SU-DHL-6 (cell line): ENCODE data around the gene POLR3H.

Experiments
- H2AFZ ChIP-seq: fragments of 200-600 bp; sonication (generic); 2 replicates; pipeline ENCODE4 v1.6.1; 2014; ENCODE audit warnings: low read depth, mild to moderate bottlenecking, moderate library complexity, mixed read lengths, antibody characterized with exemption, low read length; ENCODE audit not compliant: severe bottlenecking
- H3F3A ChIP-seq: fragments of 200-600 bp; shearing (Covaris generic); 2 replicates; pipeline ENCODE4 v1.6.0; 2016; ENCODE audit warnings: antibody characterized with exemption, mild to moderate bottlenecking; ENCODE audit not compliant: insufficient read depth
- H3K27ac ChIP-seq: fragments of 200-600 bp; sonication (generic); 2 replicates; pipeline ENCODE4 v1.5.1; 2016; ENCODE audit warnings: low read depth, mild to moderate bottlenecking, low read length, moderate library complexity, mixed read lengths
- H3K27me3 ChIP-seq: fragments of 200-600 bp; sonication (generic), shearing (Covaris generic); 2 replicates; pipeline ENCODE4 v1.6.0; 2014; ENCODE audit warnings: mild to moderate bottlenecking, low read length
- H3K36me3 ChIP-seq: fragments of 200-600 bp; sonication (generic); 2 replicates; pipeline ENCODE4 v1.6.1; 2014; ENCODE audit warnings: mild to moderate bottlenecking, low read length, mixed read lengths
- H3K4me2 ChIP-seq: fragments of 300-600, 200-600 bp; shearing (Covaris generic), sonication (generic); 2 replicates; pipeline ENCODE4 v1.6.0; 2014; ENCODE audit warnings: low read length, low read depth, mild to moderate bottlenecking; ENCODE audit not compliant: poor library complexity, severe bottlenecking
- H3K4me3 ChIP-seq: fragments of 200-600 bp; sonication (generic); 2 replicates; pipeline ENCODE4 v1.5.1; 2014; ENCODE audit warnings: antibody characterized with exemption, low read length, mild to moderate bottlenecking, mixed read lengths; ENCODE audit not compliant: insufficient read depth, poor library complexity, severe bottlenecking
- H3K79me2 ChIP-seq: fragments of 200-600 bp; sonication (generic); 2 replicates; pipeline ENCODE4 v1.6.1; 2014; ENCODE audit warnings: mild to moderate bottlenecking, low read length, moderate library complexity; ENCODE audit not compliant: insufficient read depth
- H3K9ac ChIP-seq: fragments of 200-600 bp; sonication (generic); 2 replicates; pipeline ENCODE4 v1.7.0; 2014; ENCODE audit warnings: mild to moderate bottlenecking, low read length
- H3K9me2 ChIP-seq: fragments of 200-600 bp; sonication (generic); replicated peaks from 2 replicates; pipeline ENCODE4 v1.6.1; 2014; ENCODE audit warnings: low read length; ENCODE audit not compliant: insufficient read depth
- H3K9me3 ChIP-seq: fragments of 200-600 bp; sonication (generic); 2 replicates; pipeline ENCODE4 v1.6.1; 2014; ENCODE audit warnings: low read length, mixed read lengths; ENCODE audit not compliant: insufficient read depth
- H4K20me1 ChIP-seq: fragments of 200-600 bp; sonication (generic); 2 replicates; pipeline ENCODE4 v1.6.1; 2014; ENCODE audit warnings: low read depth, mild to moderate bottlenecking, antibody characterized with exemption, low read length, moderate library complexity, mixed read lengths
- EZH2phosphoT487 ChIP-seq: fragments of 200-600 bp; sonication (generic), shearing (Covaris generic); conservative IDR thresholded peaks from 2 replicates; pipeline ENCODE4 v1.6.1; 2018; ENCODE audit warnings: mild to moderate bottlenecking, antibody characterized with exemption, low read length, moderate library complexity, mixed read lengths
- TF ChIP-seq, protein P1 (sequence below): fragments of 200-600 bp; sonication (generic); IDR thresholded peaks from one replicate; pipeline ENCODE4 v1.5.1; 2017; ENCODE audit warnings: antibody characterized with exemption, mild to moderate bottlenecking, low read length, moderate library complexity; ENCODE audit not compliant: insufficient read depth, poor library complexity, severe bottlenecking

Gene POLR3H

DNA sequence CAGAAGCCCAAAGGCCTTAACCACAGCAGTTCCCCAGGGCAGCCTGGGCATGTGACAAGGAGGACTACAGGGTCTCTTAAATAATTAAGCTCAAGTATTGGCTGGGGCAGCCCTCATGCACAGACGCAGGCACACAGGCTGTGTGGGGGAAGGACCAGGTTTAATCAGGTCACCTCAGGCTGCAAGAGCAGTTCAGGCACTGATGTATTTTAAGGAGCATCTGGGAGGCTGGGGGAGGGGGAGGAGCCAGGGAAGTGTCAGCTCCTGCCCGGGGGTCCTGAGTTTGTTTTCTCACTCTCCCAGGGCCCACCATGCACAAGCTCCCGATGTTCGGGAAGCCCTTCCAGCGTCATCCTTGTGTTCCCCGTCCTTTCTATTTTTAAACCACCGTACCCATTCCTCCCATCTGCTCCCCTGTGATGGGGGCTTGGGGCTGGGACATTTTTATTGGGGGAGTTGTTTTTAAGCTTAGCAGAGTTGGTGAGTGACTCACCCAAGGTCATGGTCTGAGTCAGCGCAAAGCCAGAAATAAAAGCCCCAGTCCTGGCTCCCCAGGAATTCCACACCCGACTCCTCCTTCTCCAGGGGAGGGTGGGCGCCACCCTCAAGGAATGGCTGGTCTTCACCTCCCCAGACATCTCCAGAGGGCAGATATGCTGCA, 18.9 kb upstream of the POLR3H start:
- no peaks in the 10 kb centered on the region for H3K79me2 ChIP-seq
- TF ChIP-seq, protein P1, sequence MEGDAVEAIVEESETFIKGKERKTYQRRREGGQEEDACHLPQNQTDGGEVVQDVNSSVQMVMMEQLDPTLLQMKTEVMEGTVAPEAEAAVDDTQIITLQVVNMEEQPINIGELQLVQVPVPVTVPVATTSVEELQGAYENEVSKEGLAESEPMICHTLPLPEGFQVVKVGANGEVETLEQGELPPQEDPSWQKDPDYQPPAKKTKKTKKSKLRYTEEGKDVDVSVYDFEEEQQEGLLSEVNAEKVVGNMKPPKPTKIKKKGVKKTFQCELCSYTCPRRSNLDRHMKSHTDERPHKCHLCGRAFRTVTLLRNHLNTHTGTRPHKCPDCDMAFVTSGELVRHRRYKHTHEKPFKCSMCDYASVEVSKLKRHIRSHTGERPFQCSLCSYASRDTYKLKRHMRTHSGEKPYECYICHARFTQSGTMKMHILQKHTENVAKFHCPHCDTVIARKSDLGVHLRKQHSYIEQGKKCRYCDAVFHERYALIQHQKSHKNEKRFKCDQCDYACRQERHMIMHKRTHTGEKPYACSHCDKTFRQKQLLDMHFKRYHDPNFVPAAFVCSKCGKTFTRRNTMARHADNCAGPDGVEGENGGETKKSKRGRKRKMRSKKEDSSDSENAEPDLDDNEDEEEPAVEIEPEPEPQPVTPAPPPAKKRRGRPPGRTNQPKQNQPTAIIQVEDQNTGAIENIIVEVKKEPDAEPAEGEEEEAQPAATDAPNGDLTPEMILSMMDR, result no peak
- no peak for TF ChIP-seq EZH2phosphoT487
- no peaks in the 10 kb centered on the region for H3K36me3 ChIP-seq
- H3K27ac ChIP-seq, result no peak overlapping the region
- no peaks in the 10 kb centered on the region for H4K20me1 ChIP-seq
- H3K27me3 ChIP-seq, result no peaks in the 10 kb centered on the region
- H3K9me3 ChIP-seq, result no peaks in the 10 kb centered on the region
- no peak overlapping the region for H3K4me2 ChIP-seq
- no peaks in the 10 kb centered on the region for H3F3A ChIP-seq
- H2AFZ ChIP-seq, result no peak overlapping the region
- no peak overlapping the region for H3K4me3 ChIP-seq
- H3K9ac ChIP-seq, result no peak overlapping the region
- H3K9me2 ChIP-seq, result no peaks in the 10 kb centered on the region

DNA sequence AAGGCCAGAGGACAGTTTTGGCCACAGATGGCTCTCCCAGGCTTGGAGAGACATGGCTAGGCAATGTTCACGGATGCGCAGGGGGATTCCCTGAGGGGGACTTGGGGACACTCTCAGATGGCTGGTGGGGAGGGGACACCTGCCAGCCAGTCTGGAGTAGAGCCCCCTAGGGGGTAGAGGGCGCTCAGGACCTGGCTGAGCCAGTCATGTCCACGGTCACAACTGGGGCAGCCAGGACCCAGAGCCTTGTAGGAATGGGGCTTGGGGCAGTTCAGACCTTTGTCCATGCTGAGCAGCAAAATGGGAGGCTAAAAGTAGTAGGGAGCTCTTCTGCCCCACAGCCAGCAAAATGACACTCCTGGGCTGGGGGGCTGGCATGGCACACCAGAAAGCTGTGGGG, 18.2 kb upstream of the POLR3H start:
- Histone ChIP-seq H3K9ac (no peak overlapping the region), H3K4me2 (no peak overlapping the region), H2AFZ (no peak overlapping the region), H3K27ac (no peak overlapping the region), H3K27me3 (no peaks in the 10 kb centered on the region), H3K79me2 (no peaks in the 10 kb centered on the region), H3K9me2 (no peaks in the 10 kb centered on the region), H3F3A (no peaks in the 10 kb centered on the region), H3K9me3 (no peaks in the 10 kb centered on the region), H4K20me1 (no peaks in the 10 kb centered on the region), H3K4me3 (no peak overlapping the region), H3K36me3 (no peaks in the 10 kb centered on the region)
- no peak for TF ChIP-seq EZH2phosphoT487
- TF ChIP-seq, protein P1, result no peak

DNA sequence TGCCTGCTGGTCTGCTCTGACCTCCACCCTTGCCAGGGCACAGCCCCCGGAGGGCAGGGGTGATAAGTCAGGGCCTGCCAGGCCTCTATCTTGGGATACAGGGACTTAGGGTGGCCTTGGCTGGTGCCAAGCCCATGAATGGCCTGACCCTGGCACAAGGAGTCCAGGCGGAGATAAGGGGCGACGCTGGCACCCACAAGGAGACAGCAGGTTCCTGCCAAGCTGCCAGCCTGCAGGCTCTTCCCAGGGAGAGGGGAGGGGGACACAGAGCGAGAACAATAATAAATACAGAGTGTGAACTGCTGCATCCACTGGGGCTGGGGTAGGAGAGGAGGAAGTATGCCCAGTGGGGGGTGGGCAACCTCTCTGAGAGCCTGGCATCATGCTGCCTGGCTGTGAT, 17.5 kb upstream of the POLR3H start:
- no peaks in the 10 kb centered on the region for H3K79me2 ChIP-seq
- H3K36me3 ChIP-seq, result no peaks in the 10 kb centered on the region
- no peaks in the 10 kb centered on the region for H3K9me3 ChIP-seq
- no peak overlapping the region for H3K27ac ChIP-seq
- TF ChIP-seq EZH2phosphoT487, result no peak
- TF ChIP-seq, protein P1, result no peak
- no peaks in the 10 kb centered on the region for H3K27me3 ChIP-seq
- no peak overlapping the region for H2AFZ ChIP-seq
- H3K9me2 ChIP-seq, result no peaks in the 10 kb centered on the region
- H3F3A ChIP-seq, result no peaks in the 10 kb centered on the region
- no peak overlapping the region for H3K4me3 ChIP-seq
- no peak overlapping the region for H3K4me2 ChIP-seq
- H3K9ac ChIP-seq, result no peak overlapping the region
- H4K20me1 ChIP-seq, result no peaks in the 10 kb centered on the region
